ENCODE measurements around the gene CSNK1A1L. TPM values are rescaled to one million over a fixed set of nuclear protein-coding genes. Genes with fewer than 3 reads are reported as not detected.
"Not testable (repeated sequence)": the region's sequence is repeated elsewhere in the genome, so short reads cannot be mapped to it uniquely, and the experiment has no call there.

The CSNK1A1L gene
- total RNA-seq, 1 donor from 2014 or later, result not detected

DNA sequence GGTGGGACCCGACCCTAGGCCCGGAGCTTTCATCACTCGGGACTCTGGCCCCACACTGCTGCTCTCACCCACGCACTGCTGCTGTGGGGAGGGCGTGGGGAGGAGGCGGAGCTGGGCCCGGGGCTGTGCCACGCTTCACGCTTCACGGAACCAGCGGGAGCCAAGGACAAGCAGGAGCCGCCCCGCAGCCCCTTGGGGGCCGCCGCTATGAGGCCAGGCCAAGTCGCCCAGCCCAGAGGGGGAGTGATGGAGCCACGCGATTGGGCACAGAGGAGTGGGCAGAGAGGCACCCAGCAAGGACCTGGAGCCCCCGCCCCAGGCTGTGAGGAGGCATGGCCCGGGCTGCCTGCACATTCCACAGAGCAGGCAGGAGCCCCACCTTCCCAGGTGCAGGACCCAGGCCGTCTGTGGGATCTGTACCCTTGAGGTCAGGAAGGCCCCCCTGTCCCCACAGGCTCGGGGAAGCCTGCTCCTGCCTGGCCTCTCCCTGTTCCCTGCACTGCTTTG is 35.8 kb downstream of the CSNK1A1L start:
- Histone ChIP-seq H3K27ac (ENCODE audit: low read depth, low read length) (no peak overlapping the region), H3K4me1 (ENCODE audit: control insufficient read depth in 3 of 3, insufficient read depth in 3 of 3, low read length in 3 of 3) (no peaks in the 10 kb centered on the region), H3K36me3 (ENCODE audit: control insufficient read depth in 3 of 3, insufficient read depth in 3 of 3, low read length in 3 of 3) (no peaks in the 10 kb centered on the region), H3K4me3 (ENCODE audit: low read length in 3 of 3) (no peak overlapping the region), H3K9ac (ENCODE audit: low read depth in 1 of 3, low read length in 3 of 3) (no peak overlapping the region), H3K9me3 (ENCODE audit: control insufficient read depth in 3 of 3, low read length in 3 of 3) (no peaks in the 10 kb centered on the region), H3K27me3 (ENCODE audit: control insufficient read depth in 3 of 3, insufficient read depth in 3 of 3, low read length in 3 of 3) (no peaks in the 10 kb centered on the region)

DNA sequence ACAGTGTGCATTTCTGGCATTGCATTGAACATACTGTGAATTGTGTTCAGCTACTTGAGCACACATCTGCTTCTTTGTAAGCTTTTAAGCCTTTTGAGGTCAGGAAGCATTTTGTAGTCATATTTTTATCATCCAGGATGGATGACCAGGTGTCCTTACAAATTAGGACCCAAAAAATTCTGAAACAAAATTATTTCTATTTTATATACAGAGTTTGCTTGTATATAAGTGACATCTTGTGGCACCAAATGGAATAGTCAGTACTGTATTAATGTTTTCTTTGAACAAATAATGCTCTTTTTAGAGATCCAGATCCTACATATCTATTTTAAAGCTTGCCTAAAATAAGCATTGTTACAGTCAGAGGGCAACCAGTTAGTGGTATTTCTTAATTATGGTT is 36.5 kb downstream of the CSNK1A1L start:
- H3K9ac ChIP-seq (ENCODE audit: low read depth in 1 of 3, low read length in 3 of 3), result no peak overlapping the region
- H3K4me3 ChIP-seq (ENCODE audit: low read length in 3 of 3), result no peak overlapping the region
- H3K9me3 ChIP-seq (ENCODE audit: control insufficient read depth in 3 of 3, low read length in 3 of 3), result no peaks in the 10 kb centered on the region
- no peaks in the 10 kb centered on the region for H3K27me3 ChIP-seq (ENCODE audit: control insufficient read depth in 3 of 3, insufficient read depth in 3 of 3, low read length in 3 of 3)
- no peak overlapping the region for H3K27ac ChIP-seq (ENCODE audit: low read depth, low read length)
- H3K4me1 ChIP-seq (ENCODE audit: control insufficient read depth in 3 of 3, insufficient read depth in 3 of 3, low read length in 3 of 3), result no peaks in the 10 kb centered on the region
- H3K36me3 ChIP-seq (ENCODE audit: control insufficient read depth in 3 of 3, insufficient read depth in 3 of 3, low read length in 3 of 3), result no peaks in the 10 kb centered on the region

DNA sequence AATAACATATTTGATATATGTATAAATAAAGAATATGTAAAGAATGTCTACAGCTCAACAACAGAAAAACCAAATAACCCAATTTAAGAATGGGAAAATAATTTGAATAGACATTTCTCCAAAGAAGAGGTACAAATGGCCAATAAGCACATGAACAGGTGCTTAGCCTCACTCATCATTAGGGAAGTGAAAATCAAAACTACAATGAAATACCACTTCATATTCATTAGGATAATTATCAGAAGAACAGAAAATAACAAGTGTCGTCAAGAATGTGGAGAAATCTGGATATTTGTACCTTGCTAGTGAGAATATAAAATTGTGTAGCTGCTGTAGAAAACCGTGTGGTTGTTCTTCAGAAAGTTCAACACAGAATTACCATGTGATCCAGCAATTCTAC is 37.6 kb downstream of the CSNK1A1L start:
- H3K9me3 ChIP-seq (ENCODE audit: control insufficient read depth in 3 of 3, low read length in 3 of 3), result no peaks in the 10 kb centered on the region
- no peaks in the 10 kb centered on the region for H3K27me3 ChIP-seq (ENCODE audit: control insufficient read depth in 3 of 3, insufficient read depth in 3 of 3, low read length in 3 of 3)
- no peaks in the 10 kb centered on the region for H3K36me3 ChIP-seq (ENCODE audit: control insufficient read depth in 3 of 3, insufficient read depth in 3 of 3, low read length in 3 of 3)
- H3K9ac ChIP-seq (ENCODE audit: low read depth in 1 of 3, low read length in 3 of 3), result no peak overlapping the region
- H3K4me3 ChIP-seq (ENCODE audit: low read length in 3 of 3), result no peak overlapping the region
- H3K4me1 ChIP-seq (ENCODE audit: control insufficient read depth in 3 of 3, insufficient read depth in 3 of 3, low read length in 3 of 3), result no peaks in the 10 kb centered on the region
- no peak overlapping the region for H3K27ac ChIP-seq (ENCODE audit: low read depth, low read length)

- Histone ChIP-seq H3K36me3 (ENCODE audit: control insufficient read depth in 3 of 3, insufficient read depth in 3 of 3, low read length in 3 of 3) (no peaks in the 10 kb centered on the region), H3K27me3 (ENCODE audit: control insufficient read depth in 3 of 3, insufficient read depth in 3 of 3, low read length in 3 of 3) (no peaks in the 10 kb centered on the region)
Observed at GRCh38 chr13:37065890-37066526, 39.5 kb downstream of the CSNK1A1L start.

DNA sequence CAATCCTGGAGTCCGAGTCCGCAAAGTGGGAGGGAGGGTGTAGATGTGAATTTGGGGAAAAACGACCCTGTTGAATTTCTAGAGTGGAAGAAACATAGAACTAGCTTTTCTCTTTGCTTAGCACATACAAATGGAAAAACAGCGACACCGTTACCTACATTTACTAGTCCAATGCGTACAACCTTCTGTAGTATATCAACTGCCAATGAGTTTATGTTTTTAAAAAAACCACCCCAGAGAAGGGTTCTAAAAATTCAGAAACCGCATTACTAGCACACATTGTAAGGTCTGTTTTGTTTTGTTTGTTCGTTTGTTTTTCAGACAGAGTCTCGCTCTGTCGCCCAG is 45.6 kb downstream of the CSNK1A1L start:
- H3K27me3 ChIP-seq (ENCODE audit: control insufficient read depth in 3 of 3, insufficient read depth in 3 of 3, low read length in 3 of 3), result no peaks in the 10 kb centered on the region
- H3K4me1 ChIP-seq (ENCODE audit: control insufficient read depth in 3 of 3, insufficient read depth in 3 of 3, low read length in 3 of 3), result peaks cover 7 to 13% (median 8%) of the 10 kb centered on the region in 3 donors
- no peaks in the 10 kb centered on the region for H3K36me3 ChIP-seq (ENCODE audit: control insufficient read depth in 3 of 3, insufficient read depth in 3 of 3, low read length in 3 of 3)
- peak overlapping the region; percentile 88 for H3K27ac ChIP-seq (ENCODE audit: low read depth, low read length)
- peak overlapping the region; percentile 73 to 95 (median 89) for H3K9ac ChIP-seq (ENCODE audit: low read depth in 1 of 3, low read length in 3 of 3)
- peak overlapping the region; percentile 85 to 96 (median 95) for H3K4me3 ChIP-seq (ENCODE audit: low read length in 3 of 3)
- H3K9me3 ChIP-seq (ENCODE audit: control insufficient read depth in 3 of 3, low read length in 3 of 3), result no peaks in the 10 kb centered on the region

More at GRCh38 chr13:37065890-37066526, 39.5 kb downstream of the CSNK1A1L start:
- Histone ChIP-seq H3K9me3 (ENCODE audit: control insufficient read depth in 3 of 3, low read length in 3 of 3) (no peaks in the 10 kb centered on the region), H3K9ac (ENCODE audit: low read depth in 1 of 3, low read length in 3 of 3) (no peak overlapping the region), H3K27ac (ENCODE audit: low read depth, low read length) (no peak overlapping the region), H3K4me1 (ENCODE audit: control insufficient read depth in 3 of 3, insufficient read depth in 3 of 3, low read length in 3 of 3) (no peaks in the 10 kb centered on the region), H3K4me3 (ENCODE audit: low read length in 3 of 3) (no peak overlapping the region)

DNA sequence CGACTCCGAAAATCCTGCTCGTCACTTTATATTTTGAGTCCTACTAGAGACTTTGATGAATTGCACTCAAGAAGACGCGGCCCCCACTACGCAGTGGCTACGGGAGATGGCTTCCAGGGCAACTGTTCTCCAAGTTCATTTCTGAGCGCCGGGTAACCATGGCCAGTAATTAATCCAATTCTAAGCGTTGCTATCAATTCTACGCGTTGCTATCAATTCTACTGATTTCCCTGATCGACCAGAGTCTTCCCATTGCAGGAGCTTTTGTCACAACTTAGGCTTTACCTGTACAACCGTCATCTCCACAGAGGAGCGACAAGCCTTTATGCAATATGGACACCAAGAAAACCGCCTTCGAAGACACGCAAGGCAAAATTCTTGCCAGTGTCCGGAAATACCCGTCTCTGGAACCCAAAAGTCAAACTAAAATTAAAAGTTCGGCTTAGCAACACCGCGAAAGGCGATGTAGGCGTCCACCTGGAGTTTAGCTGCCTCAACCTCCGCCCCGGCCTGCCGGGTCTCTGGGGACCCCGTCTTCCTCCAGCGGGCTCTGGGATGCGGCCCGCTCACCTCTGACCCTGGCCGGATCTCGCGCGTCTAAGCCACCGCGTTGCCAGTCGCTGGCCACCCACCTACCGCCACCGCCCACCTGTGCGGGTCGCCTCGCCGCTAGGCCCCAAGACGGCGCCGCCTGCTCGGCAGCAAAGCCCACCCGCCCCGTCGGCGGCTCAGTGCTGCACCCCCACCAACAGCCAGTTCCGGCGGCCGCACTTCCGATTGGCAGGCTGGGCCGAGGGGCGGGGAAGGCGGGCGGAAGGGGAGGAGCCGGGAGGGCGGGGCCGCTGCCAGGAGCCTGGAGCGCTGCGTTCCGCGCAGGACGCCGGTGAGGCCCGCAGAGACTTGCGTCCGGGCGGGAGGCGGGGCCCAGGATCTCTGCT is 46.3 kb downstream of the CSNK1A1L start, which contains the start of gene SUPT20H:
SUPT20H (minus strand) TSS at position 779 of the 938 bp plus-strand sequence. CDS start 8,198 bp downstream, outside the sequence.
- Histone ChIP-seq H3K9me3 (ENCODE audit: control insufficient read depth in 3 of 3, low read length in 3 of 3) (no peaks in the 10 kb centered on the region), H3K27ac (ENCODE audit: low read depth, low read length) (peak within 1 kb of the TSS; percentile 88), H3K4me3 (ENCODE audit: low read length in 3 of 3) (peak within 1 kb of the TSS; percentile 85 to 99 (median 95)), H3K36me3 (ENCODE audit: control insufficient read depth in 3 of 3, insufficient read depth in 3 of 3, low read length in 3 of 3) (no peaks in the 10 kb centered on the region), H3K9ac (ENCODE audit: low read depth in 1 of 3, low read length in 3 of 3) (peak within 1 kb of the TSS; percentile 89 to 98 (median 95)), H3K4me1 (ENCODE audit: control insufficient read depth in 3 of 3, insufficient read depth in 3 of 3, low read length in 3 of 3) (peaks cover 7 to 13% (median 8%) of the 10 kb centered on the region in 3 donors), H3K27me3 (ENCODE audit: control insufficient read depth in 3 of 3, insufficient read depth in 3 of 3, low read length in 3 of 3) (no peaks in the 10 kb centered on the region)

DNA sequence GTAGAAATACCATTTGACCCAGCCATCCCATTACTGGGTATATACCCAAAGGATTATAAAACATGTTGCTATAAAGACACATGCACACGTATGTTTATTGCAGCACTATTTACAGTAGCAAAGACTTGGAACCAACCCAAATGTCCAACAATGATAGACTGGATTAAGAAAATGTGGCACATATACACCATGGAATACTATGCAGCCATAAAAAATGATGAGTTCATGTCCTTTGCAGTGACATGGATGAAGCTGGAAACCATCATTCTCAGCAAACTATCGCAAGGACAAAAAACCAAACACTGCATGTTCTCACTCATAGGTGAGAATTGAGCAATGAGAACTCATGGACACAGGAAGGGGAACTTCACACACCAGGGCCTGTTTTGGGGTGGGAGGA is 49.2 kb downstream of the CSNK1A1L start:
- H3K27ac ChIP-seq (ENCODE audit: low read depth, low read length); H3K9ac ChIP-seq (ENCODE audit: low read depth in 1 of 3, low read length in 3 of 3); H3K4me3 ChIP-seq (ENCODE audit: low read length in 3 of 3); H3K9me3 ChIP-seq (ENCODE audit: control insufficient read depth in 3 of 3, low read length in 3 of 3); H3K36me3 ChIP-seq (ENCODE audit: control insufficient read depth in 3 of 3, insufficient read depth in 3 of 3, low read length in 3 of 3); H3K27me3 ChIP-seq (ENCODE audit: control insufficient read depth in 3 of 3, insufficient read depth in 3 of 3, low read length in 3 of 3): not testable (repeated sequence)
- peaks cover 7 to 13% (median 8%) of the 10 kb centered on the region in 3 donors for H3K4me1 ChIP-seq (ENCODE audit: control insufficient read depth in 3 of 3, insufficient read depth in 3 of 3, low read length in 3 of 3)

Other genes with a start within 250 kb of the CSNK1A1L start
- 11.5 TPM for gene SMAD9, start 185.4 kb downstream of the CSNK1A1L start, total RNA-seq
- gene ALG5, start 106.3 kb downstream of the CSNK1A1L start, total RNA-seq, result 30.3 TPM
- 30.8 TPM for gene EXOSC8, start 104.9 kb downstream of the CSNK1A1L start, total RNA-seq
- 47.0 TPM for gene SUPT20H, start 46.0 kb downstream of the CSNK1A1L start, total RNA-seq